HG02852 (cell line): ENCODE measurements around the gene SH3BP5L.

Experiments
- ATAC-seq: cut with Tn5 transposase; IDR thresholded peaks from one replicate; pipeline ENCODE4 v1.9.1; 2021; ENCODE audit warnings: mild to moderate bottlenecking, moderate library complexity; ENCODE audit not compliant: unreplicated experiment

Gene SH3BP5L

DNA sequence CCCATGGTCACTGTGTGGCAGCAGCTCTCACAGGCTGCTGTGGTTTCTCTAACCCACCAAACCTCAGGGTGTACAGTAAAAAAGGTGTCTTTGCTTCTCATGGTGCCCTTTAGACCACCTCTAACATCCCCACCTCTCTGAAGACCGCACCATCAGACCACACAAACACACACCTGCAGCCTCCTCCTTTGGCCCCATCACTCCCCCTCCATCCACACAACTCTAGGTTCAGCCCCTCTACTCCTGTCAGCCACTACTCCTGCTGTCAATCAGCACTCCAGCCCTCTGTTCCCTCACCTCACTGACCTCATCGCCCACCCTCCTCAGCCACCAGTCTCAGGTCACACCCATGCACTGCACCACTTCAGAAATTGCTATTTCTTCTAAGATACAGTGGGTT is 25.7 kb upstream of the SH3BP5L start:
- no peak for ATAC-seq

DNA sequence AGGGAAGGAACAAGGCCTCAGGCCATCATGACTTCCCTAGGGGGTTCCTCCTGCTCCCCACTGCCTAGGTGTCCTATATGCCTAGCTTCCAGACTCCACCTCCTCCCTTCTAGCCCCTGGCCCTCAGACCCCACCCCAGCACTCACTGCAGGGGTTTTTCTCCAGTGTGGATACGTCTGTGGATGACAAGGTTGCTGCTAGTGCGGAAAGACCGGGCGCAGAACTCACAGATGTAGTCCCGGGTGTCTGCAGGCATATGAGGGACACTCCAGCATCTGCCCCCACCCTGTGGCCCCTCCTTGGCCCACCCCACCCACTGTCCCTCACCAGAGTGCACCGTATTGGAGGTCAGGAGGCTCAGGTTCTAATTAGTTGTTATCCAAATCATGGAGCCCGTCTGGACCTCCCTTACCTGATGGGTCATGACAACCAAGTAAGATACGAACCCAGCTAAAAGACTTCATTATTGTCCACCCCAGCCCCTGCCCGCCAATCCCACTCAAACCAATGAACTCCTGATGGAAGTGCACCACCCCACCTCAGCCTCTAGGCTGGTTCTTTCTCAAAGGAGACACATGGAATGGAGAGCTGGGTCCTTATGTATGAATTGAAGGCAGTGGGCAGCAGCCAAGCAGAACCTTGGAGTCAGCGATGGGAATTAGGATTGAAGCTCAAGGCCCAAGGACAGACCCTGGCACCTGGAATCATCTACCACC is 25.0 kb upstream of the SH3BP5L start:
- ATAC-seq: no peak

DNA sequence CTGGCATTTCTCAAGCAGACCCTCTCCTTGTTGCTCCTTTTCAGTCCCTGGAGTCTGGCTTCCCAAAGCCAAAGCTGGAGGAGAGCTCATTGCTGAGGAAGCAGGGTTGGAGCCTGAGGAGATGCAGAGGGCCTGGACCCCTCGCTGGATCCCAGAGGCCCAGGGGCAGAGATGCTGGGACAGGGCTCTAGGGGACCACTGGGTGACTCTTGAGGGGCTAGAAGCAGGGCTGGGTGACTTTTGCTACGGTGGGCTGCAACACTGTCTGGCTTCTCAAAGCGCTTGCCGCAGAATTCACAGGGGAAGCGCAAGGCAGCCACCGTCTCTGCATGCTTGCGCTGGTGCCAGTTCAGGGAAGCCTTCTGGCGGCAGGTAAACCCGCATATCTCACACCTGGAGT is 24.4 kb upstream of the SH3BP5L start:
- no peak for ATAC-seq

DNA sequence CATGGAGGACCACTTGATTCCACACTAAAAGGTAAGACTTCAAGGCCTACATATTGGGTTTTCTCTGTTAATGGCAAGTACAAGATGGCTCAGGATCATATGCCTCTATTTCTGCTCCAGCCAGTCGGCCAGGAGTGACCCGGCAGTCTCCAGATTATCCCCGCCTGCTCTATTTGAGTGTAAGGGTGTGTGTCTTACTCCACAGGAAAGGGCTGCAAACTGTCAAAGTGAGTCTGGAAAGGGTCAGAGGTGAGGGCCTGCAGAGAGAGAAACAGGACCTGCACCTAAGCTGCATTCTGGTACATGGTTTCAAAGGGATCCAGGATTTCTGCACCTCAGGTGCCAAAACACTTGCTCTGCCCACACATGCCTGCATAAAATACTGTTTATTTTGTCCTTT is 23.9 kb upstream of the SH3BP5L start:
- ATAC-seq: no peak

DNA sequence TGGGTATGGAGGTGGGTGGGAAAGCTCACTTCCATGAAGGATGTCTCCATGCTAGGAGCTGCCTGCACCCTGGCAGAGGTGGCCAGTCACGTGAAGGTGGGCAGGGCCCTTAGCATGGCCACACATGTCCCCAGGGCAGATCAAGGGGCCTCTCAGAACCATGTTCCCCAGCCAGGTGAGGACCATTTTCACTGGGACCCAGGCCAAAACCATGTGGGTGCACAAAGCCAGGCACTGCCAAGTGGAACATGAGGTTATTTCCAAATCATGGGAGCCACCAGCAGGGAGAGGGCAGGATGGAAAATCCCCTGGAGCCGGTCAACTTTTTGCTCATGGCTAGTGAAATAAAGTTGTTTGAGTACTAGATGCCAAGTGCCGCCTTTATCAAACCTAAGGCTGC is 23.4 kb upstream of the SH3BP5L start:
- ATAC-seq: no peak

DNA sequence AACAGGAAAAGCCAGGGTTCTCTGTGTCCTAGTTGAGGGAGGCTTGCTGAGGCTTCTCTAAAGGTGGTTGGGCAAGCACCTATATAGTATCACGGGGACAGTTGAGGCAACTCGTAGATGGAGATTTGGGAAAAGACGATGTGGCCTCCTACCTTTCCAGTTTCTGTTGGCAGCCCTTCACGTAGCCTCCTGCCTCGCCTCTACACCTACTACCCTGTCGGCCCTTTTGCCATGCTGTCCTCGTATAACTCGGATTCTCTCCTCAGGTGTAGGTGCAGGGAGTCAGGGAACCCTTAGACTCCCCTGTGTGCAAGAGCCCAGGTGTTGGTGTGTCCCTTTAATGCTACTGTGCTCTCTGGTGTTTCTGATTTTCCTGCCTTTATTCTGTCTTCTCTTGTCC is 22.9 kb upstream of the SH3BP5L start:
- no peak for ATAC-seq

DNA sequence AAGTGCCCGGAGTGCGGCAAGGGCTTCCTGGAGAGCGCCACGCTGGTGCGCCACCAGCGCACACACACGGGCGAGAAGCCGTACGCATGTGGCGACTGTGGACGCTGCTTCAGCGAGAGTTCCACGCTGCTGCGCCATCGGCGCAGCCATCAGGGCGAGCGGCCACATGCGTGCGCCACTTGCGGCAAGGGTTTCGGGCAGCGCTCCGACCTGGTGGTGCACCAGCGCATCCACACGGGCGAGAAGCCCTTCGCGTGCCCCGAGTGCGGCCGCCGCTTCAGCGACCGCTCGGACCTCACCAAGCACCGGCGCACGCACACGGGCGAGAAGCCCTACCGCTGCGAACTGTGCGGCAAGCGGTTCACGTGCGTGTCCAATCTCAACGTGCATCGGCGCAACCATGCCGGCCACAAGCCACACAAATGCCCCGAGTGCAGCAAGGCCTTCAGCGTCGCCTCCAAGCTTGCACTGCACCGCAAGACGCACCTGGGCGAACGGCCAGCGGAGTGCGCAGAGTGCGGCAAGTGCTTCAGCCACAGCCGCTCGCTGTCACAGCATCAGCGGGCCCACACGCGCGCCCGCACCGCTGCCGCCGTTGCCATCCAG is 22.3 kb upstream of the SH3BP5L start:
- ATAC-seq: no peak

DNA sequence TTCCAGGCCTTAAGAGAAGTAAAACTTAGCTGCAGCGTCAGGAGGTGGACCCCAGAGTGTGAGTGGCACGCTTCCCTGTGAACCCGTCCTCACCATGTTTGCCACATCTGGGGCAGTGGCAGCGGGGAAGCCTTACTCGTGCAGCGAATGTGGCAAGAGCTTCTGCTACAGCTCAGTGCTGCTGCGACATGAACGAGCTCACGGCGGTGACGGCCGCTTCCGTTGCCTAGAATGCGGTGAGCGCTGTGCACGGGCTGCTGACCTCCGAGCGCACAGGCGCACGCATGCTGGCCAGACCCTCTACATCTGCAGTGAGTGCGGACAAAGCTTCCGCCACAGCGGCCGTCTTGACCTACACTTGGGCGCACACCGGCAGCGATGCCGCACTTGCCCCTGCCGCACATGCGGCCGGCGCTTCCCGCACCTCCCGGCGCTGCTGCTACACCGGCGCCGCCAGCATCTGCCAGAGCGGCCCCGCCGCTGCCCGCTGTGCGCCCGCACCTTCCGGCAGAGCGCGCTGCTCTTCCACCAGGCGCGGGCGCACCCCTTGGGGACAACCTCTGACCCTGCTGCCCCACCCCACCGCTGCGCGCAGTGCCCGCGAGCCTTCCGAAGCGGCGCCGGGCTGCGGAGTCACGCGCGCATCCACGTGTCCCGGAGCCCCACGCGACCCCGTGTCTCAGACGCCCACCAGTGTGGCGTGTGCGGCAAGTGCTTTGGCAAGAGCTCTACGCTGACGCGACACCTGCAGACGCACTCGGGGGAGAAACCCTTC is 21.7 kb upstream of the SH3BP5L start:
- no peak for ATAC-seq

DNA sequence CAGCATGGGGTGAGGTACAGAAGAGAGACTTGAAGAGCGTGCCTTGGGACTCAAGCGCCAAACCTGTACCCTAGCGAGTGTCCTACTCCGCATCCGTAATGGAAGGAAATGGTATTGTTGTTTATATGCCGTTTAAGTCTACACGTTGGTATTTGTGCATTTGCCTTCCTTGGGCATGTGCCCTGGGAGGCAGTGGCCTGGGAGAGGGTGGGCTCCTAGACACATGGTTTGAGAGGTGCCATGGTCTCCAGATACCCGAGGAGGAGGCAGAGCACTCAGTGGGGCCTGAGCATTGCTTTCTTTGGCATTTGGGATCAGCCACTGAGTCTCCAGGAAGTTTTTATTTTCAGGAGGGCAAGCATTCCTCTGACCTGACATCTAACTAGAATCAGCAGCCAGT is 18.8 kb upstream of the SH3BP5L start:
- ATAC-seq: no peak

DNA sequence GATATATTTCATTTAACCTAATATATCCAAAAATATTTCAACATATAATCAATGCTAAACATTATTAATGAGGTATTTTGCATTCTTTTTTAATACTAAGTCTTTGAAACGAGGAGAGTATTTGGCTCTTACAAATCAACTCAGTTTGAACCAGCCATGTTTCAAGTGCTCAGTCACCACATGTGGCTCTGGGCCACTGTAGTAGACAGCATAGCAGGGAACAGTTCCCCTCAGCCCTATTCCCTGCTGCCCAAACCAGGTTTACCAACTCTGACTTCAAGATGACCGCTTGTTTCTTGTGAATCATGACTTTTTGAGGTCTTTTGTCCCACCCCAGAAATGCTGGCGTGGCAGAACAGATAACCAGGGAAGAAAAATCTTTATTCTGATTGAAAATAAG is 18.0 kb upstream of the SH3BP5L start:
- ATAC-seq: no peak

DNA sequence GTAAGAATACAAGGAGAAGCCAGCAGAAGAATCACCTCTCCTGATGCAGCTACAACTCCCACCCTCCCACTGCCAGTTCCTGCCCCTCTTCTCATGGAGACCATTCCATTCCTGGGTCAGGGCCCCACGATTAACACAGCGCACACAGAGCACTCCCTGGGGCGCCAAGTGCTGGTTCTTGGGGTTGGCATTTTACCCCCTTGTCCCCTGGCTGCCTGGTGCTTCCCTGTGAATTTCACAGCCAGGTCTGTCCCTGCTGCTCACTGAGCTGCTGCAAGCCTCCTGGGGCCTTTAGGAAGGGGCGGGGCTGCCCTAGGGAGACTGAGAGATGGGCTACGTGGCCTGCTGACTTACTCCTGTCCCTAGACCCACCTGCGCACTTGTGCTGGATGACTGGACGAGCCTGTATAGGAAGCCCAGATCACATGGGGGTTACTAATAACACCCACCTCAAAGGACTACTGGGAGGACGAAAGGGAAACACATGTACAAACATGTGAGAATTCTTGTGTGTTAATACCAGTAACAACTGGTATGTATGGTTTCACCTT is 17.1 kb upstream of the SH3BP5L start:
- no peak for ATAC-seq

DNA sequence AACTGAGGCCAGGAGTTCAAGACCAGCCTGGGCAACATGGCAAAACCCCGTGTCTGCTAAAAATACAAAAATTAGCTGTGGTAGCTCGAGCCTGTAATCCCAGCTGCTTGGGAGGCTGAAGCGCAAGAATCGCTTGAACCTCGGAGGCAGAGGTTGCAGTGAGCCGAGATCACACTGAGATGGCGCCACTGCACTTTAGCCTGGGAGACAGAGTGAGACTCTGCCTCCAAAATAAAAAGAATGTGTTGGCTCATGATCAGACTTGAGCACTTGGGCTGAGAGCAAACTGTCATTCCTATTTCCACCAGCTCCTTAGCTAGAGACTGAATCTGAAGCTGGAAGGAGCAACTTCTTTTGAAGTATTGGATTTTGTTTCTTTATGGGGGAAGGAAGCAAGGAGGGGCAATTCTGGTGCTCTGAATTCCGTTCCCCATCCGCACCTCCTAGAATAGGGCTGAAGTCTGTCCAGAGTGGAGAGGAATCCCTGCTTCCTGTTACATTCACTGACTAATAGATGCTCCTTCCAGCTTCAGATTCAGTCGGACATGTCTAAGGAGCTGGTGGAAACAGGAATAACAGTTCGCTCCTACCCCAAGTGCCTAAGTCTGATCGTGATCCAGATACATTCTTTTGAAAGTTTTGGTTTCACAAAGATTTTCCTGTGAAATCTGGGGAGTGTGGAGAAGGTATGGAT is 16.1 kb upstream of the SH3BP5L start:
- no peak for ATAC-seq

DNA sequence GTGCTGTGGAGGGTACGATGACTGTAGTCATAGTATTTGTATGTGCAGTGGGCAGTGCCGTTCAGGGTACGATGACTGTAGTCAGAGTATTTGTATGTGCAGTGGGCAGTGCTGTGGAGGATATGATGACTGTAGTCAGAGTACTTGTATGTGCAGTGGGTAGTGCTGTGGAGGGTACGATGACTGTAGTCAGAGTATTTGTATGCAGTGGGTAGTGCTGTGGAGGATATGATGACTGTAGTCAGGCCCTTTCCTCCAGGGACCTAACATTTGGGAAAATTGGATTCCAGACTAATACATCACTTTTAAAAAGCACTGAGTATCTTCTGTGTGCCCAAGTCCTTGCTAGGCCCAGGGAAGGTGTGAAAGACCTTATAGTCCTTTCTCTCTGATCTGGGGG is 15.2 kb upstream of the SH3BP5L start:
- ATAC-seq: no peak

DNA sequence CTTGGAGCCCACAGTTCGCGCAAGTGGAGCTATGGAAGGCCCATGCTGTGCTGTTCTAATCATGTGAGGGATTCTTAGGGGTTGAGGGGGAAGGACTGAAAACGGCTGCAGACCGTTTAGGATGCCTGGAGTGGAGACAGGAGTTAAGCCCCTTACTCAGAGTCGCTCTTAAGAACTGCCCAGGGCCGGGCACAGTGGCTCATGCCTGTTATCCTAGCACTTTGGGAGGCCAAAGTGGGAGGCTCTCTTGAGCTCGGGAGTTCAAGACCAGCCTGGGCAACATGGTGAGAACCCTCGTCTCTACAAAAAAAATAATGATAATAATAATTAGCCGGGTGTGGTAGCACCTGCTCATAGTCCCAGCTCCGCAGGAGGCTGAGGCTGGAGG is 13.4 kb upstream of the SH3BP5L start:
- no peak for ATAC-seq

DNA sequence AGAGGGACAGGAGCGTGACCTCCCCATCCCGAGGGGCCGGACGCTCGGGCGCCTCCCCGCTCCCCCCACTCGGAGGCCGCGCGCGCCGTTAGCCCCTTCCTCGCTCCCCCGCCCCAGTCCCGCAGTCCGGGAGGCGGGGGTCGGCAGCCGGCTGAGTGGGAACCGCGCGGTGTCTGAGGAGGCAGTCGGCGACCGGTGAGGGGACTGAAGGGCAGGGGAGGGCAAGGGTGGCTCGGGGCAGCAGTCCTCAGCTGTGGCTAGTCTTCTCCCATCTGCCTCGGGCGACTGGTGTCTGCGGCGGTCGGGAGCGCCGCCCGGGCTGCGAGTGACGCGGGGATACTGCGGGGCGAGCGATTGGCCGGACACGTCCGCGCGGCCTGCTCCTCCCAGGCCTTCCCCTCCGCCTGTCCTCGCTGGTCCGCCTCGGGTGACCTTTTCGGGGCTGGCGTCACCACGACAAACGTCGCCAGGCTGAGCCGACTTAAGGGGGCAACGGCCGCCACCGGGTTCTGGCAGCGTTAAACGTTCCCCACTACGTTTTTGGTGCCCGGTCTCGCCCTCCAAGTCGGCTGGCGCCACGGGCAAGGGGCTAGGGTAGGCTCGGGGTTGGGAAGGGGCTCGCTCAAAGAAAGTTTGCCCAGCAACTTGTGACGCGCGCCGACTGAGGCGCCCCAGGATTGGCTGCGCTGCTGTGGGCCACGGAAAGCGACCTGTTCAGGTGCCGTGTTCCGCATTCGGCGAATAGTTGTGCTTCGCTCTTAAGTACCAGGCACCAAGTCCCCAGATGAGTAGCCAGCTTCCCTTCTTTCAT is 12.8 kb upstream of the SH3BP5L start:
- peak; percentile 62 for ATAC-seq

DNA sequence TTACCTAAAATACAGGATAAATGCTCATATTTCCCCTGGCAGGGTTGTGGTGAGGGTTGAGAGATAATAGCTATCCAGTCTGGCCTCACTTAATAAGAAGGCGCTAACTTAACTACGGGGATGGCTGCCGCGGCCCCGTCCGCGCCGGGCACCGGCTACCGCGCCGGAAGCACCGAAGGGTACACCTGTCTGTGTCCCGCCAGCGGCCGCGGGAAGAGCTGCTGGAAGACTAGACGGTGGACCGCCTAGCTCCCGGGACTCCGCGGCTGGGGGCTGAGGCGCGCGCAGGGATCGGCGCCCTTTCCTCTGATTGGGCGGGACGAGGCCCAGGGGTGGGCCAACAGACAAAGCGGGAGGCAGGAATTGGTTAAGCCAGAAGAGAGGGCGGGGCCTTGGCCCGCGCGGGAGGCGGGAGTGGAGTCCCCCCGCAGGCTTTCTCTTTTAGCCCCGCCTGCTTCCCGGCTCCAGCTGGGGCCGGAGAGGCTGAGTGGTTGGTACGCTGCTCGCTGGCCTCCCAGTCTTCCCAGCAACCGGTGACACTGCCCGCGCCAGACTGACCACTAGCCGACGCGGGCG is 12.2 kb upstream of the SH3BP5L start, which contains the start of gene ZNF672:
TSS of gene ZNF672 (plus strand) at position 444 of the 576 bp plus-strand sequence. CDS start 9,051 bp downstream, outside the sequence.
- peak; percentile 77 for ATAC-seq

DNA sequence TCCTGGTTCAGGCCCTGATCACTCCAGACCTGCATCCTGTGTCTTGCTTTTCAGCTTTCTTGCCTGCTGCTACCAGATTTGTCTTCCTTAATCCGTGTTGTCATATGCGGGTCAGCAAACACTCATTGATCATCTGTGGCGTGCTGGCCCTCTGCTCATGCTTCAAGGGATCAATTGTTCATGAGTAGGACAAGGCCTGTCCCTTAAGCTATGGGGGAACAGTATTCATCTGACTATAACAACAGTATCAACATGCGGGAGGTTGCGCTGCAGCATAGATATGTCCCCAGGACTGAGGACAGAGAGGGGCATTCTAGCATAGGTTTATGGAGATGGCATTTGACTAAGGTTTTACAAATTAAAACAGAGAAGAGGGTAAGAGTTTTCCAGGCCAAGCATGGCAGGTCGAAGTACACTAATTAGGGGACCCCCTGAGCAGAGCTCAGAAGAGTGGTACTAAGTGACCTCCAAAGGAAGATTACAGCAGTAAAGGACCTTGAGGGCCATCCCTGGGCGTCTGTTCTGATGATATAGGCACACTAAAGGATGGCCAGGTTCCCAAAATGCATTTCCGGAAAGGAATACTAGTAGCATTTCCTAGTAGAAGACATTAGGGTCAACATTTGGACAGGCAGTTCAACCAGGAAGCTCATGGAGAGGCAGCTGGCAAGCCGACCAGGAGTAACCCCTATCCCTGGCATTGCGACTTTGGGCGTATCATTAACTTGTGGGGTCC is 11.5 kb upstream of the SH3BP5L start:
- ATAC-seq: no peak

DNA sequence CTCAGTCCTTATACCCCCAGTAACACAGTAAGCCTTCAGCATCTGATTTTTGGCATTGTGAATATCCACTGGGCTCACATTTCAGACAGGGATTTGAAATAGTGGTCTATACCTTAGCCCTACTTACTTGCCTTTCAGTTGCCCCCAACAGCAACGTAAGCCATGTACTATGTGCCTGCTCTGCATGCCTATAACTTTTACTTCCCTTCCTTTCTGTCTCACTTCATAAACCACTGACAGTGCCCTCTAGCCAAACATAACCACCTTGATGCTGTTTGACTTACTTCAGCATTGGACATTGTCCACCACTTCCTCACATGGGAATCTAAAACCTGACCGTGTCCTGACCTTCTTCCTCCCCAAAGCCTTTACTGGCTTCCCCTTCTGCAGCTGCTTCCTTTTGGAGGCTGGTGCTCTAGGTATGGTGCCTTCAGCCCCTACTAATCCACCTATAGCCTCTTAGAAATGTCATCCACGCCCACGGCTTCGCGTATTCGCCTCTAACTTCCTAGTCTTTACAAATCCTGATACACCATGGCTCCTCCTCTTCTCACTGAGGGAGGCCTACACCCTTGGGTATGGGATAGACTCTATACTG is 8.7 kb upstream of the SH3BP5L start:
- no peak for ATAC-seq

DNA sequence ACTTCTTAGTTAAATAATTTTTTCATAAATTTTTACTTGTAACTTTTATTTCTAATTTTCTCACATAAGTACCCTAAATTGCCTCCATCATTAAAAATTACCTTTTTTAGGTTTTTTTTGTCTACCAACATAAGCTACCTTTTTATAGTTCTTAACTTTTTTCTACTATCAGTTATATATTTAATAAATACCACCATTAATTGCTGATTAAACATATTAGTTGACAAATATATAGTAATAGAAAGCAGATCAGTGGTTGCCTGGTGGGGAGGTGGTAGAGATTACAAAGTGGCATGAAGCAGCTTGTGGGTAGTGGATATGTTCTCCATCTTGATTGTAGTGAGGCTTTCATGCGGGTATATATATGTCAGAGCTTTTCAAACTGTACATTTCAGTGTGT is 6.1 kb upstream of the SH3BP5L start:
- ATAC-seq: no peak
